Endothelial cell of umbilical vein (primary cell): ENCODE results near the gene SLMAP. TPM values are rescaled to one million over a fixed set of nuclear protein-coding genes. Genes with fewer than 3 reads are reported as not detected.

Experiments
- BruUV-seq: library from RNA; stranded (reverse); fragments of 400-500 nt; replicated peaks from 2 replicates; lab custom pipeline; 2021; lab: Mats Ljungman, UMichigan
- CTCF ChIA-PET: fragments of 300-600, 350-600 bp; sonication (Branson Sonifier 250); formaldehyde crosslinking; loops from one replicate; lab custom pipeline; 2021; ENCODE audit warnings: antibody characterized with exemption, inconsistent platforms; lab: Charles Lee
- POLR2A ChIA-PET: fragments of 300-600, 350-600 bp; sonication (Branson Sonifier 250); formaldehyde crosslinking; loops from one replicate; lab custom pipeline; 2021; ENCODE audit warnings: antibody characterized with exemption, inconsistent platforms; lab: Charles Lee
- DNase-seq: peaks from one replicate; pipeline ENCODE4 v3.0.0-alpha.2; 2011; ENCODE audit warnings: low read depth, low spot score
- FAIRE-seq: peaks from 2 replicates; lab custom pipeline; 2011; peaks lifted over from hg19 to GRCh38; lab: Jason Lieb, UNC
- H2AFZ ChIP-seq: 2 replicates; pipeline ENCODE4 v1.6.0; 2012; ENCODE audit warnings: low read depth, low read length, control low read depth, inconsistent platforms
- H3K27ac ChIP-seq: 2 replicates; pipeline ENCODE4 v1.5.1; 2011; ENCODE audit warnings: low read depth, mild to moderate bottlenecking, control low read depth, low read length, moderate library complexity; ENCODE audit not compliant: insufficient read depth
- H3K27me3 ChIP-seq, 2 experiments: 2 replicates each; pipeline versions ENCODE4 v1.6.0 to v1.6.1; 2011; ENCODE audit warnings: low read length in 2 of 2, mixed read lengths in 1 of 2; ENCODE audit not compliant: control insufficient read depth in 2 of 2, insufficient read depth in 2 of 2
- H3K36me3 ChIP-seq, 2 experiments: 2 replicates in 1 of 2; 3 replicates in 1 of 2; pipeline ENCODE4 v1.5.1; 2011; ENCODE audit warnings: low read length in 2 of 2, mild to moderate bottlenecking in 1 of 2, moderate library complexity in 1 of 2; ENCODE audit not compliant: control insufficient read depth in 2 of 2, insufficient read depth in 2 of 2; ENCODE audit errors: extremely low read depth in 1 of 2
- H3K4me1 ChIP-seq: 3 replicates; pipeline ENCODE4 v1.5.1; 2011; ENCODE audit warnings: mild to moderate bottlenecking, low read length; ENCODE audit not compliant: control insufficient read depth, insufficient read depth; ENCODE audit errors: extremely low read depth
- H3K4me2 ChIP-seq: 2 replicates; pipeline ENCODE4 v1.6.1; 2011; ENCODE audit warnings: low read length, control low read depth, mixed read lengths; ENCODE audit not compliant: insufficient read depth
- H3K4me3 ChIP-seq, 3 experiments: fragments of 200-600 bp in 1 of 3; sonication (generic), shearing (Covaris generic) in 1 of 3; replicated peaks in 1 of 3; 2 replicates each; pipeline ENCODE4 v1.5.1; 2011 to 2016; ENCODE audit warnings: control low read depth in 3 of 3, low read length in 3 of 3, mild to moderate bottlenecking in 2 of 3, inconsistent platforms in 1 of 3, low read depth in 1 of 3, moderate library complexity in 1 of 3; ENCODE audit not compliant: insufficient read depth in 1 of 3
- H3K79me2 ChIP-seq: 2 replicates; pipeline ENCODE4 v1.6.0; 2012; ENCODE audit warnings: low read length, inconsistent platforms; ENCODE audit not compliant: control insufficient read depth, insufficient read depth
- H3K9ac ChIP-seq: replicated peaks from 2 replicates; pipeline ENCODE3; 2011; ENCODE audit warnings: low read length, control low read depth; ENCODE audit not compliant: insufficient read depth; ENCODE audit errors: extremely low read depth
- H3K9me1 ChIP-seq: replicated peaks from 3 replicates; pipeline ENCODE4 v1.6.0; 2011; ENCODE audit warnings: mild to moderate bottlenecking, low read length; ENCODE audit not compliant: control insufficient read depth, insufficient read depth; ENCODE audit errors: extremely low read depth
- H3K9me3 ChIP-seq: replicated peaks from 2 replicates; pipeline ENCODE4 v1.5.1; 2012; ENCODE audit warnings: low read length, inconsistent platforms; ENCODE audit not compliant: control insufficient read depth, insufficient read depth
- H4K20me1 ChIP-seq: replicated peaks from 2 replicates; pipeline ENCODE3; 2011; ENCODE audit warnings: mild to moderate bottlenecking, low read length; ENCODE audit not compliant: control insufficient read depth, insufficient read depth; ENCODE audit errors: extremely low read depth
- CTCF ChIP-seq, 2 donors: IDR thresholded peaks; 1 replicate in 1 of 2; 2 replicates in 1 of 2; pipeline ENCODE4 v1.5.1; 2011; ENCODE audit warnings: low read length in 2 of 2, mild to moderate bottlenecking in 2 of 2, moderate library complexity in 2 of 2, control low read depth in 1 of 2, inconsistent platforms in 1 of 2, low read depth in 1 of 2; ENCODE audit not compliant: insufficient read depth in 1 of 2; ENCODE audit errors: extremely low read depth in 1 of 2
- EZH2 ChIP-seq: IDR thresholded peaks from 2 replicates; pipeline ENCODE4 v1.6.1; 2012; ENCODE audit warnings: borderline replicate concordance, low read depth, mild to moderate bottlenecking, moderate library complexity, low read length, inconsistent platforms; ENCODE audit not compliant: severe bottlenecking
- FOS ChIP-seq: IDR thresholded peaks from 2 replicates; pipeline ENCODE4 v1.6.1; 2011; ENCODE audit warnings: mild to moderate bottlenecking, low read length, moderate library complexity, borderline replicate concordance; ENCODE audit not compliant: insufficient read depth
- GATA2 ChIP-seq: IDR thresholded peaks from 2 replicates; pipeline ENCODE4 v1.7.0; 2011; ENCODE audit warnings: low read depth, mild to moderate bottlenecking, moderate library complexity, mixed read lengths, low read length; ENCODE audit not compliant: insufficient read length, insufficient read depth
- JUN ChIP-seq: IDR thresholded peaks from 2 replicates; pipeline ENCODE4 v1.6.1; 2011; ENCODE audit warnings: borderline replicate concordance, low read depth; ENCODE audit not compliant: insufficient read length, insufficient read depth
- MAX ChIP-seq: IDR thresholded peaks from 2 replicates; pipeline ENCODE4 v1.6.1; 2011; ENCODE audit not compliant: insufficient read depth, insufficient read length
- MYC ChIP-seq: IDR thresholded peaks from one replicate; pipeline ENCODE4 v1.6.1; 2011; ENCODE audit warnings: mild to moderate bottlenecking, low read depth, low read length
- POLR2A ChIP-seq: IDR thresholded peaks from 2 replicates; pipeline ENCODE4 v1.6.1; 2012; ENCODE audit warnings: low read depth, mild to moderate bottlenecking, control low read depth, low read length
- POLR2AphosphoS5 ChIP-seq: IDR thresholded peaks from 2 replicates; pipeline ENCODE4 v1.6.1; 2012; ENCODE audit warnings: low read depth, mild to moderate bottlenecking, control low read depth, low read length, moderate library complexity; ENCODE audit not compliant: insufficient read depth
- dilution Hi-C: fragments of 300-500 bp; cut with MboI; formaldehyde crosslinking; loops from one replicate; pipeline ENCODE4 v1.15.0; 2019; ENCODE audit warnings: low sequenced_read_pairs; ENCODE audit not compliant: extremely low pct_ligation_motif_present
- intact Hi-C: fragments of 100-400 bp; cut with micrococcal nuclease; formaldehyde crosslinking; loops from one replicate; pipeline ENCODE4 v1.10.0; 2022
- polyA plus RNA-seq, 4 experiments: library from polyadenylated mRNA; depleted of rRNA in 3 of 4; stranded (reverse) in 3 of 4; unstranded in 1 of 4; fragments of >200 nt; gene quantifications; 2 replicates each; pipeline versions ENCODE4 v1.2.1 to v1.2.3, GENCODE V29; 2011 to 2012; ENCODE audit warnings: missing spikeins in 1 of 4
- total RNA-seq: library from RNA; stranded (reverse); gene quantifications from 2 replicates; pipeline ENCODE4 v1.2.3, GENCODE V29; 2021

Gene SLMAP
- total and polyA plus RNA-seq, 2 donors (not counting 3 experiments of a cell fraction or from before 2014, with no cell fraction given), result 9.8 to 54.7 TPM

GRCh38 chr3:57749542-57749941, 6.6 kb upstream of the SLMAP start:
- Histone ChIP-seq H3K9ac (no peak overlapping the region), H3K4me3 (no peak overlapping the region), H2AFZ (no peak overlapping the region), H3K27ac (no peak overlapping the region), H3K9me1 (no peaks in the 10 kb centered on the region), H4K20me1 (no peaks in the 10 kb centered on the region), H3K27me3 (no peaks in the 10 kb centered on the region), H3K4me2 (no peak overlapping the region), H3K9me3 (no peaks in the 10 kb centered on the region), H3K36me3 (no peaks in the 10 kb centered on the region), H3K79me2 (no peaks in the 10 kb centered on the region), H3K4me1 (peaks cover 13% of the 10 kb centered on the region)
- DNase-seq (no peak), FAIRE-seq (no peak)
- CTCF ChIA-PET, result no interaction called here
- intact Hi-C loops, result no loop called here
- no TSS peak for BruUV-seq
- dilution Hi-C loops, result no loop called here
- no peak for TF ChIP-seq POLR2A
- TF ChIP-seq GATA2, result no peak
- no peak for TF ChIP-seq EZH2
- no peak for TF ChIP-seq CTCF (IDR thresholded peaks at IDR 0.05; ENCODE audit: extremely low read depth in 1 of 2, insufficient read depth in 1 of 2, low read depth in 1 of 2, low read length in 2 of 2)
- TF ChIP-seq POLR2AphosphoS5, result no peak
- no peak for TF ChIP-seq JUN
- no peak for TF ChIP-seq FOS
- TF ChIP-seq MAX, result no peak
- TF ChIP-seq MYC, result no peak
- POLR2A ChIA-PET, result no interaction called here
